SK-N-SH treated with all-trans-retinoic acid at 6 μM for 48 hours (cell line): Measurements from ENCODE around the gene CD8B2.
"Not testable (repeated sequence)": the region's sequence is repeated elsewhere in the genome, so short reads cannot be mapped to it uniquely, and the experiment has no call there.

Experiments used
- ARNTL ChIP-seq: fragments of 450-650 bp; formaldehyde crosslinking; IDR thresholded peaks from 2 replicates; pipeline ENCODE4 v1.5.0; 2020; ENCODE audit warnings: low read depth, mild to moderate bottlenecking, moderate library complexity, borderline replicate concordance
- GLIS3 ChIP-seq: fragments of 250-450 bp; sonication (Bioruptor Pico); IDR thresholded peaks from 2 replicates; pipeline ENCODE4 v1.5.0; 2020; ENCODE audit warnings: mild to moderate bottlenecking, moderate library complexity
- ISL1 ChIP-seq: fragments of 250-450 bp; sonication (Bioruptor Pico); IDR thresholded peaks from 2 replicates; pipeline ENCODE4 v2.1.2; 2022; ENCODE audit warnings: mild to moderate bottlenecking, moderate library complexity
- OSR1 ChIP-seq: fragments of 250-450 bp; sonication (Bioruptor Pico); IDR thresholded peaks from 2 replicates; pipeline ENCODE4 v1.8.0; 2022; ENCODE audit warnings: moderate library complexity, mild to moderate bottlenecking, inconsistent platforms
- PATZ1 ChIP-seq: fragments of 250-450 bp; sonication (Bioruptor Pico); IDR thresholded peaks from 2 replicates; pipeline ENCODE4 v1.8.0; 2020; ENCODE audit warnings: mild to moderate bottlenecking, moderate library complexity, borderline replicate concordance
- PPARA ChIP-seq: fragments of 250-450 bp; sonication (Bioruptor Pico); IDR thresholded peaks from 2 replicates; pipeline ENCODE4 v1.5.0; 2020; ENCODE audit warnings: mild to moderate bottlenecking, borderline replicate concordance
- ZFP3 ChIP-seq: fragments of 250-450 bp; sonication (Bioruptor Pico); IDR thresholded peaks from 2 replicates; pipeline ENCODE4 v1.5.0; 2020; ENCODE audit warnings: mild to moderate bottlenecking, moderate library complexity
- ZFP30 ChIP-seq: fragments of 450-650 bp; formaldehyde crosslinking; IDR thresholded peaks from 2 replicates; pipeline ENCODE4 v1.5.0; 2022; ENCODE audit warnings: mild to moderate bottlenecking, moderate library complexity
- ZNF8 ChIP-seq: fragments of 450-650 bp; formaldehyde crosslinking; IDR thresholded peaks from 2 replicates; pipeline ENCODE4 v1.5.0; 2020; ENCODE audit warnings: mild to moderate bottlenecking, moderate library complexity
- TF ChIP-seq, protein P1 (sequence below): fragments of 250-450 bp; sonication (Bioruptor Pico); IDR thresholded peaks from 2 replicates; pipeline ENCODE4 v1.5.1; 2020; ENCODE audit warnings: low read depth, mild to moderate bottlenecking, moderate library complexity
- TF ChIP-seq, protein P2 (sequence below): fragments of 250-450 bp; sonication (Bioruptor Pico); IDR thresholded peaks from 2 replicates; pipeline ENCODE4 v1.5.0; 2020; ENCODE audit warnings: mild to moderate bottlenecking, moderate library complexity

GRCh38 chr2:106559786-106560185 lies 72.6 kb downstream of the CD8B2 start:
- TF ChIP-seq PPARA (CRISPR knock-in tag); ARNTL; ZFP30 (CRISPR knock-in tag); ISL1; PATZ1 (CRISPR knock-in tag); GLIS3 (CRISPR knock-in tag); OSR1 (CRISPR knock-in tag); ZFP3; ZNF8: not testable (repeated sequence)
- TF ChIP-seq, protein P1, sequence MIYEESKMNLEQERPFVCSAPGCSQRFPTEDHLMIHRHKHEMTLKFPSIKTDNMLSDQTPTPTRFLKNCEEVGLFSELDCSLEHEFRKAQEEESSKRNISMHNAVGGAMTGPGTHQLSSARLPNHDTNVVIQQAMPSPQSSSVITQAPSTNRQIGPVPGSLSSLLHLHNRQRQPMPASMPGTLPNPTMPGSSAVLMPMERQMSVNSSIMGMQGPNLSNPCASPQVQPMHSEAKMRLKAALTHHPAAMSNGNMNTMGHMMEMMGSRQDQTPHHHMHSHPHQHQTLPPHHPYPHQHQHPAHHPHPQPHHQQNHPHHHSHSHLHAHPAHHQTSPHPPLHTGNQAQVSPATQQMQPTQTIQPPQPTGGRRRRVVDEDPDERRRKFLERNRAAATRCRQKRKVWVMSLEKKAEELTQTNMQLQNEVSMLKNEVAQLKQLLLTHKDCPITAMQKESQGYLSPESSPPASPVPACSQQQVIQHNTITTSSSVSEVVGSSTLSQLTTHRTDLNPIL (CRISPR knock-in tag), result not testable (repeated sequence)
- TF ChIP-seq, protein P2, sequence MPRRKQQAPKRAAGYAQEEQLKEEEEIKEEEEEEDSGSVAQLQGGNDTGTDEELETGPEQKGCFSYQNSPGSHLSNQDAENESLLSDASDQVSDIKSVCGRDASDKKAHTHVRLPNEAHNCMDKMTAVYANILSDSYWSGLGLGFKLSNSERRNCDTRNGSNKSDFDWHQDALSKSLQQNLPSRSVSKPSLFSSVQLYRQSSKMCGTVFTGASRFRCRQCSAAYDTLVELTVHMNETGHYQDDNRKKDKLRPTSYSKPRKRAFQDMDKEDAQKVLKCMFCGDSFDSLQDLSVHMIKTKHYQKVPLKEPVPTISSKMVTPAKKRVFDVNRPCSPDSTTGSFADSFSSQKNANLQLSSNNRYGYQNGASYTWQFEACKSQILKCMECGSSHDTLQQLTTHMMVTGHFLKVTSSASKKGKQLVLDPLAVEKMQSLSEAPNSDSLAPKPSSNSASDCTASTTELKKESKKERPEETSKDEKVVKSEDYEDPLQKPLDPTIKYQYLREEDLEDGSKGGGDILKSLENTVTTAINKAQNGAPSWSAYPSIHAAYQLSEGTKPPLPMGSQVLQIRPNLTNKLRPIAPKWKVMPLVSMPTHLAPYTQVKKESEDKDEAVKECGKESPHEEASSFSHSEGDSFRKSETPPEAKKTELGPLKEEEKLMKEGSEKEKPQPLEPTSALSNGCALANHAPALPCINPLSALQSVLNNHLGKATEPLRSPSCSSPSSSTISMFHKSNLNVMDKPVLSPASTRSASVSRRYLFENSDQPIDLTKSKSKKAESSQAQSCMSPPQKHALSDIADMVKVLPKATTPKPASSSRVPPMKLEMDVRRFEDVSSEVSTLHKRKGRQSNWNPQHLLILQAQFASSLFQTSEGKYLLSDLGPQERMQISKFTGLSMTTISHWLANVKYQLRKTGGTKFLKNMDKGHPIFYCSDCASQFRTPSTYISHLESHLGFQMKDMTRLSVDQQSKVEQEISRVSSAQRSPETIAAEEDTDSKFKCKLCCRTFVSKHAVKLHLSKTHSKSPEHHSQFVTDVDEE (CRISPR knock-in tag), result not testable (repeated sequence)
